Activated CD4-positive, alpha-beta T cell treated with anti-CD3 and anti-CD28 coated beads for 4 hours (primary cell): Measurements from ENCODE around the gene HIVEP3.

Experiments used
- DNase-seq, 2 donors: peaks; one replicate each; pipeline ENCODE4 v3.0.0-alpha.2; 2020

The HIVEP3 gene

GRCh38 chr1:41868241-41868998 lies 50.3 kb downstream of the HIVEP3 start:
- DNase-seq = peak; percentile 13 to 16

DNA sequence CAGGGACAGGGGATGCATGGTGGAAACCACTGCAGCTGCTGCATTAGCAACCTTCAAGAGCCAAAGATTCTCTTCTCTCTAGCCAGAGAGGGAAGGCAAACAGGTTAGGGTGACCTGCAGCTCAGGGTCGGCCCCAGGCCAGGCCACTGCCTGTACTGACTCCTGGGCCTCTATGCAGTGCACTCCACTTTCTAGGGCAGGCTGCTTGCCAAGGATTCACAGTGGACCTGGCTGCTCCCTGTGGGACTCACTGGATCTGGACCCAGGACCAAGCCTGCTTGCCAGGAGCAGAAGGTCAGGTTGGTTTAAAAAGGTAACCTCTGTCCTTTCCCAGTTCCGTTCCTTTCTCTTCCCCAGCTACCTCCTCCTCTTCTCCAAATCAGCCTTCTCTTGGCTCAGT lies 52.4 kb downstream of the HIVEP3 start:
- DNase-seq = no peak

GRCh38 chr1:41864471-41865040 lies 54.2 kb downstream of the HIVEP3 start:
- no peak for DNase-seq

- DNase-seq = no peak
Measured at GRCh38 chr1:41863718-41864117, 55.0 kb downstream of the HIVEP3 start.

DNA sequence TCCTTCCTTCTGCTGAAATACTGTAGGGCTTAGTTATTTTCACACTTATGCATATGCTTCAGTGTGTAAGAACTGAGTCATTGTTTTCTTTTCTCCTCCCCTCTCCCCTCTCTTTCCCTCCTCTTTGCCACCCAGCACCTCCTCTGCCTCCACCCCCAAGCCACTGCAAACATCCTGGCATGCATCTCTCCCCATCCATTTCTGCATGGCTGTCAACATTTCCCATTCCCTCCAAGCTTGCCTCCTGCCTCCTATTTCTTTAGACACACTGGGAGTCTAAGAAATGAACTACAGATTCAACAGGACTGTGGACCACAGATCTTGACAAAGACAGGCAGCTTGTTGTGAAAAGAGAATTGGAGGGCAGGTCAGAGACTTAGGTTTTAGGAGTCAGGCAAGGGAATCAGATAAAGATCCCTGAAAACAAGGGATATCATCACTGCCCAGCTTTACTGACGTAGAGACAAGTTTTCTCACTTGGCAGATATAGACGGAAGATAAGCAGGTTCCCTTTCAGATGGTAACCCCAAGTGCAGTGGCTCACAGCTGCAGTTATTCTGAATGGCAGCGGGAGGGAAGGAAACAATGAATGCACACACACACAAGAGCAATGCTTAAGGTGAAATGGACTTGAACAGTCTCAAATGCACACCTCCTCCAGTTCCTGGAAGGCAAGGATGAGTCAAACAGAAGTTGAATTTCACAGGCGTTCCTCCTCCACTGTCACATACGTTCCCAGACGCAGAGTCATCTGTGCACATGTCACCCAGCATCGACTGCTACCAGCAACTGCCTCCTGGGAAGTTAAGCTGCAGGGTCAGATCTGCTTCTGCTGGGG lies 56.1 kb downstream of the HIVEP3 start:
- DNase-seq = peak; percentile 25 to 45

DNA sequence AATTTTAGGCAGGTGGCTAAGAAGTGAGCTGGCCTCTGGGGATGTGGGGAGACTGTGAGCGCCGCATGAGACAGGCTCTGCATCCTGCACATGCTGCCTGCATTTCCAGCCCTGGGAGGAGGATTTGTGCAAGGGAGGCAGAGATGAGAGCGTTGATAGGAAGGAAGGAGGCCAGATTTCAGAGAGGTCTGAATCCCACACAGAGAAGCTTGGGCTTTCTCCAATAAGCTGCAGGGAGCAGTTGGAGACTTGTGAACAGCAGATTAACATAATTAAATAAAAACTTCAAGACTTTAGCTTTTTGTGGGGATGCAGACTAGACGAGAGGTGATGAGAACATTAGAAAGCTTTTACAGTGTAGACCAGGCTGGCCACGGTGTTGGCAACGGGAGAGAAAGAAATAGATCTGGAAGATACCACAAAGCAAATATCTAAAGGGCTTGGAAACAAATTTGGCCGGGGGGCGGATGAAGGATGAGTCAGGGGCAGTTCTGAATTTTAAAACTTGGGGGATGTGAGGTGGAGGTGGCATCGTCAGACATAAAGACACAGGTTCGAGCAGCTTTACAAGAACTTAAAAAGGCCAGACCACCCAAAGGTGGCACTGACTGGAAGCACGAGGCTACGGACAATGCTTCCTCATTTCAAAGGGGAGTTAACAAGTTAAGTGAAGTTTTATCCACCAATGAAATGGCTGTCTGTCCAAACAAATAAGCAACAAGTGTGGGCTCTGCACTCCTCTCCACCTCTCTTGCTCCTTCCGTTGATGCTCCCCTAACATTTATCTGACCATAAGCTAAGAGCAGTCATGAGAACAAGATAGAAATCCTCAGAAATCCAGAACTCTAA lies 57.0 kb downstream of the HIVEP3 start:
- no peak for DNase-seq

DNA sequence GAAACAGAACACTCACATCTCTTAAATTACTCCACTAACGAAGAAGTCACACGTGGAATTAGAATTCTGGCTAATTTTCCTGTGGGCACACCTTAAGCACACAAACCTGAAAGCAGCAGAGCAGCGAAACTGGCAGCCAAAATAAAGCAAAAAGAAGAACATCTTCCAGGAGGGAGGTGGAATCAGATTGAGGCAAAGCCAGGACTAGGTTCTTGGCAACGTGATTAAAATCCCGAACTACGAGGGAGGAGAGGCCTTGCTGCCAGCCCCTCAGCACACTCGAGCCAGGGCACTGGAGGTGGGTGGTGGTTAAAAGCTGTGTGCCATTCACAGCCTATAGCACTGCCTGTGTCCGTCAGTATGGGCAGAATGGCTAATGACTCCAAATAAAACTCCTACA lies 58.0 kb downstream of the HIVEP3 start:
- DNase-seq = no peak

- no peak for DNase-seq
Measured at GRCh38 chr1:41860214-41860613, 58.5 kb downstream of the HIVEP3 start.

- no peak for DNase-seq
Measured at GRCh38 chr1:41859686-41860085, 59.0 kb downstream of the HIVEP3 start.

DNA sequence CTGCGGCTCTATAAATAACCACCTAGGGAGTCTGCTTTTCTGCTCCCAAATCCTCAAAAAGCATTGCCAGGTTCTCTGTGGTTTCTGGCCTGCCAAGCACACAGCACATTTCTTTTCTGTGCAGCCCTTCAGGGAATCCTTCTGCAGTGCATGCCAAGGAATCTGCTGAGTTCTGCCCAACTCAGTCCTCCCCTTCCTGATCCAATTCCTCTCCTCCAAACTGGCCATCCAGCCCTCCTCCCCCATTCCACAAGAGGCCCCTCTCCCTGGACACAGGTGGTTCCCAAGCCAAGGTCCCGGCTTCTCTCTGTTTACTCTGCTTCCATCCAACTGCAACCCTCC lies 61.8 kb downstream of the HIVEP3 start:
- no peak for DNase-seq

- DNase-seq = no peak
Measured at GRCh38 chr1:41856151-41856943, 62.4 kb downstream of the HIVEP3 start.

GRCh38 chr1:41855713-41856112 lies 63.0 kb downstream of the HIVEP3 start:
- no peak for DNase-seq

GRCh38 chr1:41853907-41854306 lies 64.8 kb downstream of the HIVEP3 start:
- DNase-seq = no peak

DNA sequence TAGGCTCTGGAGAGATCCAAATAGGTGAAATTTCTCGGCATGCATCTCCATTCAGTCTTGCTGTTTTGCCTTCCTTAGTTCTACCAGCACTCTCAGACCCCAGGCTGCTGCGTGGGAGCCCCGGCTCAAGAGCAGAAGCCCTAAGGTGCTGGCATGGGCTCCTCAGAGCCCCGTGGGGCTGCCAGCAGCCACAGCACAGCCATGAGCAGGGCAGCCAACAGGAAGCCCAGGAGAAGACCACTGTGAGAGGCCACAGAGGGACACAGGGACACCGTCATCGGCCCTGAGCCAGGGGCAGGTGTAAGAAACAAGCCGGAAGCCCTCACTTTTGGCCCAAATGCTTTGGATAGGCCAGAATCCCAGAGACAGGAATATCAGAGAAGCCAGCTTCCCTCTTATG lies 66.6 kb downstream of the HIVEP3 start:
- DNase-seq = no peak

DNA sequence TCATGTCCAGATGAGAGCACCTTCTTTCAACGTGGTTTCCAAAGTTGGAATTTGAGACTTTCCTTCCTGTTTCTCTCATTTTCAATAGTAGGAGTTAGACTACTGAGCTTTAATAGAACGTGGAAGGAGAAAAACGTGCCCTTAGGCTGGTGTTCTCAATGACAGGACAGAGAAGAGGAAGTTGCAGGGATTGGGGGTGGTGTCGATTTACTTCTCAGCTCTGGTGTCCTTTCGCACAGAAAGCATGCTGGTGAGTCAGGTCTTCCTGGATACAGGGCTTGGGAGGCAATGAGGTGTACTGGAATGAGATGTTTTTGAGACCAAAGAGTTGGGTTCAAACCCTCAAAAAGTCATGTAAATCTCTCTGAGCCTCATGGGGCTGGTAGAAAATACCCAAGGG lies 67.1 kb downstream of the HIVEP3 start:
- no peak for DNase-seq

GRCh38 chr1:41850029-41850428 lies 68.7 kb downstream of the HIVEP3 start:
- no peak for DNase-seq

DNA sequence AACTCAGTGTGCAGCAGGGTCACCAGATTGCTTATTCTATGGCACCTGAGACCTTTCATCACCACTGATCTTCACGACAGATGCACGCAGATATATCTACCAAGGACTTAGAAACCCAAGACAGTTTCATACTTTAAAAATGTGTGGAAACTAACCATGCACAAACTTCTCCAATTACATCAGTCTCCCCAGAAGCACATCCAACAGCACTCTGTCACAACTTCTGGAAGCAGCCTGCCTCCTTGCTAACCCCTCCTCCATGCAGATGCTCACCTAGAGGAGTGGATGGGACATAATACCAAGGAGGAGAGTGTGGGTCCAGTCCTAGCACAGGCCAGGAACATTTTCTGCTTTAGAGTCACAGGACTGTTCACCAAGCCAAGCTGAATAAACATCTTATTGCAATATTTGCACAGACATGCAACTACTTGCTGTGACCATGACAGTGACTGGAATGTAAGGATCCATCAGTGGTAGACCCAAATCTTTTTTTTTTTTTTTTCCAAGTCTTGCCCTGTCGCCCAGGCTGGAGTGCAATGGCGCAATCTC lies 69.4 kb downstream of the HIVEP3 start:
- DNase-seq = no peak

GRCh38 chr1:41848216-41848952 lies 70.3 kb downstream of the HIVEP3 start:
- DNase-seq = no peak

DNA sequence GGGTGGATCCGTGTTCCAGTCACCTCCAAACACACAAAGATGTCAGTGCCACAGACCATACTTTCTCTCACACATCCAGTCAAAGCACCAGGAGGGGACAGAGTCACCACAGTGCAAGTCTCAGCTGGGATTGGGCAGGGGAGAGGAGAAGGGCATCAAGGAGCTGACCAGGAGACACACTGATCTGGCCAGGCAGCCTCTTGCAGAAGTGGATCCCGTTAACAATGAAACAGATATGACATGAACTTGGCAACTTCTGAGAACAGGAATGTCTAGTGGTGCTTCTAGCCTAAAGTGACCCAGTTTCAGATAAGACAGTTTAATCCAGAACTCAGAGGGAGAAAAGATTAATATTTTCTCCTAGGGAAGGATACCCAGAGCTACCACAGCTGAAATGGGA lies 71.0 kb downstream of the HIVEP3 start:
- no peak for DNase-seq

DNA sequence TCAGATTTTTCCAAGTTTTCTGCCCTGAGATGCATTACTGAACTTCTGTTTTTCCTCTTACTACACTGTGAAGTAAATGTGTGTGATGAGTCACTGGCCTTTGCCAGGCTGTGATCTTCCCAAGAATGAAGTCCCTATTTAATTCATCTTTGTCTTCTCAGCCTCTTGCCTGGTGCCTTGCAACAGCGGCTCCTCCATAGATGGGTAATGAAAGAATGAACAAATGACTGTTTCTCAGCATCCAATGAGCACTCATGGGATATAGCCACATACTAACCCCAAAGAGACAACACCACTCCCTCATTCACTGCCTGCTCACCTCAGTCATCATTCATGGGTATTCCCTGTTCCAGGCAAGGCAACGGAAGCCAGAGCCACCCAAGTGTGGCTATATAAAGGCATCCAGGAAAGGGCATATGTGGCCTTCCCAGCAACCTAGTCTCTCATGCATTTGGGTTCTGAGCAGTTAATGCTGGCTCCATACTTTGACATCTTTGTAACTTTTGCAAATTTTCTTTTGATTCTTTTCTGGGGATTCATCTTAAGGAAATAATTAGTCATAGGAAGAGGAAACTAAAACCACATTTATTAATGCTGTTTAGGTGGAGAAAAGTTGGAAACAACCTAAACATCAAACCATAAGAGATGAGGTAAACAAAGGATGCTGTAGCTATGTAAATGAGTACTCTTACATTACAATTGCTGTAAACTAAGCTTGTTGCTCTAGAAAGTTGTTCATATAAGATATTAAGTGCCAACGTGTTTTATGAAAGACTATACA lies 71.9 kb downstream of the HIVEP3 start:
- no peak for DNase-seq
